HG03066 (cell line): ENCODE results near the gene TCERG1L.
"Not testable (repeated sequence)": the region's sequence is repeated elsewhere in the genome, so short reads cannot be mapped to it uniquely, and the experiment has no call there.

Experiments used
- ATAC-seq: cut with Tn5 transposase; IDR thresholded peaks from one replicate; pipeline ENCODE4 v1.9.1; 2021; ENCODE audit warnings: low read depth; ENCODE audit not compliant: unreplicated experiment

Gene TCERG1L

GRCh38 chr10:131092876-131093275 is 218.6 kb downstream of the TCERG1L start:
- ATAC-seq: no peak

GRCh38 chr10:131092386-131092785 is 219.1 kb downstream of the TCERG1L start:
- ATAC-seq: no peak

DNA sequence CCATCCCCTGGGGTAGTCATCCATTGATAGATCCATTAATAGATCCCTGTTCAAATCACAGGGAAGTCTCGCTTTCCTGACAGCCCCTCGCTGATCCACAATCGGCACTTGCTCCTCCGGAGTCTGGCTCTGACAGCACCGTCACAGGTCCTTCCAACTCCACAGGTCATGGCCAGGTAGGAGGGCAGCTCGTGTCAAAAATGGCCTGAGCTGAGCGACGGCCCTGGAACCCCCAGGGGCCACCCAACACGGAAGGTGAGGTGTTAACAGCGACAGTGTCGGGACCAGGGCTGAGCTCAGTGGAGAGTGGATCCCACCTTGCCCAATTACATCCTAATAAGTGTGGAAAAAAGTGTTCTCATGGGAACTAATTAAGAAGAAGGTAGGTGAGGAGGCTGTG is 219.8 kb downstream of the TCERG1L start:
- no peak for ATAC-seq

GRCh38 chr10:131090761-131091661 is 220.5 kb downstream of the TCERG1L start:
- ATAC-seq: no peak

DNA sequence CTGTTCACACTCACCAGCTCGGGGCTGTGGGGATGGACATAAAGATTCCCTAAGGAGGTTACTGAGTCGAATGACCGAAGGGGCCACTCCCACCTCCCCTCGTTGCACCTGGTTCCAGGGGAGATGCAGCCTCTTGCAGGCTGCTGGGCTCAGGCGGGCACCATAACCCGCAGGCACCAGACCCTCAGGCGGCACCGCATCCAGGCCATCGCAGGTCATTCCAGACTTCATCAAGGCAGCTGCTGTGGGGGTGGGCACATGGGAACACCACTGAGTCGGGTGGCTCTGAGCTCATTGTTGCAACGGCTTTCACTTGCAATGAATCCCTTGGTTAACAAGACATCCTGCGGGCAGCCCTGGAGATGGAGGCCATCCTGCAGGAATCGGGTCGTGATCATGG is 221.7 kb downstream of the TCERG1L start:
- ATAC-seq: no peak

DNA sequence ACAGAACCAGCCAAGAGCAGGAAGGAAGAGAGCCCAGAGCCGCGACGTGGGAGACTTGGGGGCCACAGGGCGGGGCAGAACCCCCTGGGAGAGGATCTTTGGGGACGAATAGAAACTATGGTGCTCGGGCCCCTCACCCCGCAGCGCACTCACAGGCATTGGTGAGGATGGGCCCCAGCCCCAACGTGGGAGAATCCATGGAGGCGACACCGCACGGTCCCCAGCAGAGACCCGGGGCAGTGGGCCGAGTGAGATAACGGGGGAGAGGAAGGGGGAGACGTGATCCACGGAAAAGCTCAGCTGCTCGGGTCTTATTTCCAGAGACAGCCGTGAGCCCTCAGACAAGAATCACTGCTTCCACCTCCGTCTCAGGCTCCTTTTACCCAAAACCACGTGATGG is 222.4 kb downstream of the TCERG1L start:
- ATAC-seq: no peak

- ATAC-seq: no peak
Observed at GRCh38 chr10:131088619-131089018, 222.9 kb downstream of the TCERG1L start.

DNA sequence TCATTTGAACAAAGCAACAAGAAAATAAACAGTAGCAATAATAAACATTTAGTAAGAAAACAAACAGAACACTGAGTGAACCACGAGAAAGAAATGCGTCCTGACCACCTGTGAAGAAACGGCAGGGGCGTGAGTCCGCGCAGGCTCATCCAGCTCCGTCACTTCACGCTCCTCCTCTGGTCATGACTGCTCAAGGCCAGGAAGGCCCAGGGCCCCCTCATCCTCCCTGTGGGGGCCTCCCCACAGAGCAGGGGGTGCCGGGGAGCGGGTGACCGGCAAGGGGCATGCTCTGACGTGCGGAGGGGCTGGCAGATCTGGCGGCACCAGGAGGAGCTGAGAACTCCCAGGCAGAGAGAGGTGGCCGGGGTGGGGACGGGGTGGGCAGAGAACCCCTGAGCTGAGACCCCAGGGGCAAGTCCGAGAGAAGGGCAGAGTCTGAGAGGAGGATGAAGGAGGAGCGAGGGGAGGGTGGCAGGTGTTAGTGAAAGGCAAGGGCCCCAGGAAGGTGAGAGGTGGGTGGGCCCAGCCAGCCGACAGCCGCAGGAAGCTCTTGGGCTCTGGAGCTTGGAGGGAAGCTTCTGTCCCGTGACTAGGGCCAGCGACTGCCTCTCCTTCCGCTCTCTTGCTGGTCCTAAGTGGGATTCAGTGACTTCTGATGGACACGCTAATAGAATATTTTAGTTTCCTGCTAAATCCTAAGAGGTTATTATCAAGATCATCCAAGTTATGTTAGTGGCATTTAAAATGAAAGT is 223.9 kb downstream of the TCERG1L start:
- ATAC-seq: no peak

- ATAC-seq: no peak
Observed at GRCh38 chr10:131086511-131086910, 225.0 kb downstream of the TCERG1L start.

GRCh38 chr10:131086094-131086493 is 225.4 kb downstream of the TCERG1L start:
- ATAC-seq: no peak

DNA sequence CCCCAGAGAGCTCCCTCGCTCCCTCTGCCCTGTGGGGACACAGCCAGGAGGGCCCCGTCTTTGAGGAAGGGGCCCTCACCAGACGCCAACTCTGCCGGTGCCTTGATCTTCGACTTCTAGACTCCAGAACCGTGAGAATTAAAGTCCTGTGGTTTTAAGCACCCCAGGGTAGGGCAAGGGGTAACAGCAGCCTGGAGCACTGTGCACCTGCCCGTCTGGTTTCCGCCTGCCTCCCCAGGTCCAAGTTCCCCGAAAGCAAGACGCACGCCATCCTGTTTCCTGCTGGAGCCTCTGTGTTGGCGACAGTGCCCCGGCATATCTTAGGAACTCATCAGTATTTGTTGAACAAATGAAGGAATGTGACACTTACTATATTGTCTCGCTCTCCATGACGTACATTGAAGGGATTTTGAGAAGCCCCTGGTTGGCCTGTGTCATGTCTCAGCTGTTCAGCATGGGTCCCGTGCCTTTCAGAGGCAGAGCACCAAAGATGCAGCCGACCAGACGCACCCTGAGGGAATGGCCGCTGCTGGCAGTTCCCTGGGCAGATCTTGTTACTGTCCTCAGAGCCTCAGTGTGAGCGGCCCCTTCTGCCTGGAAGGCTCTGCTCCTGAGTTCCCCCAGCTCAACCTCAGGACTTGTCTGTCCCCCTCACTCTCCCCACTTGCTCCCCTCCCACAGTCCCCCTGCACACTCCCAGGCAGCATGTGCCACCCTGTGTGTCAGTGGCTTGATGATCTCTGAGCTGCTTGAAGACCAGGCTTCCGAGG is 226.2 kb downstream of the TCERG1L start:
- no peak for ATAC-seq

DNA sequence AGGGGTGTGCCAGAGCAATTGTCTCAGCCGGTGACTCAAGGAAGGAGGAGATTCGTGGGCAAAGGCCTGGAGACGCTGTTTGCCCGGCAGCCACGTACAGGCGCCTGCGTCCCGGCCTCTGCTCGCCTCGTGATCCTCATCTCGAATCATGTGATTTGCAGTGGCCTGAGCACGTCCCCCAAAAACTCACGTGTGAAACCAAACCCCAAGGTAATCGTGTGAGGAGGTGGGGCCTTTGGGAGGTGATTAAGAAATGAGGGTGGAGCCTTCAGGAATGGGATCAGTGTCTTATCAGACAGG is 226.8 kb downstream of the TCERG1L start:
- no peak for ATAC-seq

DNA sequence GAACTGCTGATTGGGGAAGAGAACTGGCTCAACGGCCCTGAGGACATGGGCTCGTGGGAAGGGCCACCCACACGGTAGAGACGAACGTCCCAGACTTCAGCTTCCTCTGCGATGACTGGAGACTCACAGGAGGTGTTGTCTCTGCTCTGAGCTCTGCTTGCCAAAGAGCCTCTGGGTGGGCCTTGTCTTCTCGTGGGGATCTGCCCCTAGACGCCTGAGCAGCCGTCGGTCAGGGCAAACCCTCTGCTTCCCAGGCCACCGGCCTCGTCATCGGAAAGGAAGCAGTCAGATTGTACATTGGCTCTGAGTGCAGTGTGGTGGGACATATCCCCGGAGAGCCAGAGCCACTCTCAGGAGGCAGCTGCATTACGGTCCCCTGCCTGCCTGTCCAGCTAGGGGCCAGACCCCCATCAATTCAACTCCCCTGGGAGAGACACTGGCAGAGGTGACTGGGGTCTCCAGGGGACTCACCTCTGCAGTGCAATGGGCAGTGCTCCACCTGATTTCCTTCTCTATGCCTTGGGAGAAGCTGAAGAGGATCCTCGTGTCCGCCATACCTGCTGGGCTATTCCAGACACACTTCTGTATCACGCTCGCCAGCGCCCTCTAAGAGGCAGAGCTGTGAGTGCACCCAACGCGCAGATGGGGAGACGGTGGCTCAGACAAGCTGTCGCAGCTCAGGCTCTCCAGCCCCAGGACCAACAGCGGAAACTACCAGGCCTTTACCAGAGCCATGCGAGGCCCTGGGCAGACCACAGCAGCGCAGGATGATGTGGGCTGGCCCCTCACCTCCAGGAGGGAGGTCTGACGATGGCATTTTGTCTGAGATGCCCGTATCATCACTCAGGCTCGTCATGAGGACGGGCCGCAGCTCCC is 227.4 kb downstream of the TCERG1L start:
- ATAC-seq: no peak

- ATAC-seq: no peak
Observed at GRCh38 chr10:131082991-131083481, 228.5 kb downstream of the TCERG1L start.

DNA sequence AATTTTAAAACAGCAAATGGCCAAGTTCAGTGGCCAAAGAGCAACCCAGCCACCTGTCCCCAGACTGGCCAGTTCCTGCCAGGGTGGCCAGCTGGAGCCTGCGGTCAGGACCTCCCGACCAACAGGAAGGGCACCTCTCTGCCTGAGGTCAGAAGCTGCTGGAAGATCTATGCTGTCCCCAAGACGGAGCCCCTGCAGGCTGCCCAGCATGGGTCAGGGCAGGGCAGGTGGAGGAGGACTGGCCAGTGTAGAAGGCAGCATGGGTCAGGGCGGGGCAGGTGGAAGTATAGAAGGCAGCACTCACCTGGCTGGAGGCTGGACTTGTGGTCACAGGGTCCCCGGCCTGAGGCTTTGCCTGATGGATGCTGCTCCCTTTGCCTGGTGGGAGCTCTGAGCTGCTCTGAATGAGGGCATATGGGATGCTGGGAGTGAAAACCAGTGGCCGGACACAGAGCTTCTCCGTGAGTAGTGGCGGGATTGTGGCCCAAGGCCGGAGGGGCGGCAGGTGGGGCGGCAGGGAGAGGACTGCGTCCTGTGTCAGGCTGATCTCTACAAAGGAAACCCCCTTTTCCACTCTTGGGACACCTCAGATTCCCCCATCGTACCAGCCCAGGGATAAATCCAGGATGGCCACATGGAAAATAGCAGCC is 229.2 kb downstream of the TCERG1L start:
- no peak for ATAC-seq

GRCh38 chr10:131081786-131082185 is 229.7 kb downstream of the TCERG1L start:
- ATAC-seq: no peak

DNA sequence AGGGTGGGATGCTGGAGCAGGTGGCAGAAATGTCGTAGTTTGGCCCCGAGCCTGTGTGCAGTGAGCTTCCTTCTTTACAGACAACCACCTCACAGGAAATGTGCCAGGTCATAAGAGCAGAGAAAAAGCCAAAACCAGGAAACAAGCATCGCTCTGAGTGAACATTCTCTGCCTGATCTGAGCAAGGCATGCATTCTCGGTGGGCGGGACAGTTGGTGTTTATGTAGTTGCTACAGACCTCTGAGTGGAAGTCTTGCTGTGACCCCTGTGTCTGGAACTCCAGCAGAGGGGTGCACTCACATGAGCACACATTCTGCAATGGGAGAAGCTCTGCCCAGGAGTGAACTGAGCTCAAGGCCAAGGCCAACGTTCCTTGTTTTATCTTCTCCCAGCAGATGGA is 230.1 kb downstream of the TCERG1L start:
- no peak for ATAC-seq

DNA sequence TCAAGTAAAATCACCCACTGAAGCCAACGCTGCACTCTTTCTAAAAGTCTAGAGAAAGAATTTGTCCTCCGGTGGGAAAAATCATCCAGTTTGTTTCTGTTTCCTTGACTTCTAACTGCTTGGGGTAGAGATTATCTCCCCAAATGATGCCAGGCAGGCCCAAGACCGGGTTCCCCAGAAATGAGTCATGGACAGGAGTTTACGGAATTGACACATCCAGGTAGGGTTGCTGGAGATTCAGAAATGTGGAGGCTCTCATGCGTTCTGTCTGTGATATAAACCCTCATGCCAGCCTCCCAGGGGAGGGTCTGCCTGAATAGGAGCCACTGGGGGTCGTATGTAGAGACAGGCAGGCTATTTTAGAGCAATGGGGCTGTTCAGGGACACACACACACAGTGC is 230.9 kb downstream of the TCERG1L start:
- ATAC-seq: no peak

- ATAC-seq: no peak
Observed at GRCh38 chr10:131079314-131079713, 232.2 kb downstream of the TCERG1L start.

- not testable (repeated sequence) for ATAC-seq
Observed at GRCh38 chr10:131078882-131079280, 232.6 kb downstream of the TCERG1L start.
